ENCODE data around the gene PTGS1. TPM values are rescaled to one million over a fixed set of nuclear protein-coding genes. Genes with fewer than 3 reads are reported as not detected.

PTGS1 gene
- total and polyA plus RNA-seq, 9 of the 15 experiments (the other 6 are each of a cell fraction or from before 2014, with no cell fraction given) = 3.4 to 12.9 (median 5.3) TPM

DNA sequence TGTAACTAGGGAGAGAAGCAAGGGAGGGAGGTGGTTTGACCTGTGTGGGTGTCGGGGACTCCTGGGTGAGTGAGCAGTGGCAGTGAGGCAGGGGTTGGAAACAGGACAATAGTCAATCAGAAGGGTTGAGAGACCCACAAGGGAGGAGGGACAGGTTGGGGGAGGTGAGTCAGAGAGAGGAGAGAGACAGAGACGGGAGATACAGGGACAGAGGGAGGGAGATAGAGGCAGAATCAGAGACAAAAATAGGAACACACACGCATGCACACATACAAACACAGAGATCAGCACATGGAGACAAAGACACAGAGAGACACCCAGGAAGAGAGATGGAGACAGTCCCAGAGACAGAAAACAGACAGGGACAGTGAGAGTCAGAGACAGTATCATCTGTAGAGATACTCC, 39.3 kb upstream of the PTGS1 start (continued):
- TF ChIP-seq, protein P1, sequence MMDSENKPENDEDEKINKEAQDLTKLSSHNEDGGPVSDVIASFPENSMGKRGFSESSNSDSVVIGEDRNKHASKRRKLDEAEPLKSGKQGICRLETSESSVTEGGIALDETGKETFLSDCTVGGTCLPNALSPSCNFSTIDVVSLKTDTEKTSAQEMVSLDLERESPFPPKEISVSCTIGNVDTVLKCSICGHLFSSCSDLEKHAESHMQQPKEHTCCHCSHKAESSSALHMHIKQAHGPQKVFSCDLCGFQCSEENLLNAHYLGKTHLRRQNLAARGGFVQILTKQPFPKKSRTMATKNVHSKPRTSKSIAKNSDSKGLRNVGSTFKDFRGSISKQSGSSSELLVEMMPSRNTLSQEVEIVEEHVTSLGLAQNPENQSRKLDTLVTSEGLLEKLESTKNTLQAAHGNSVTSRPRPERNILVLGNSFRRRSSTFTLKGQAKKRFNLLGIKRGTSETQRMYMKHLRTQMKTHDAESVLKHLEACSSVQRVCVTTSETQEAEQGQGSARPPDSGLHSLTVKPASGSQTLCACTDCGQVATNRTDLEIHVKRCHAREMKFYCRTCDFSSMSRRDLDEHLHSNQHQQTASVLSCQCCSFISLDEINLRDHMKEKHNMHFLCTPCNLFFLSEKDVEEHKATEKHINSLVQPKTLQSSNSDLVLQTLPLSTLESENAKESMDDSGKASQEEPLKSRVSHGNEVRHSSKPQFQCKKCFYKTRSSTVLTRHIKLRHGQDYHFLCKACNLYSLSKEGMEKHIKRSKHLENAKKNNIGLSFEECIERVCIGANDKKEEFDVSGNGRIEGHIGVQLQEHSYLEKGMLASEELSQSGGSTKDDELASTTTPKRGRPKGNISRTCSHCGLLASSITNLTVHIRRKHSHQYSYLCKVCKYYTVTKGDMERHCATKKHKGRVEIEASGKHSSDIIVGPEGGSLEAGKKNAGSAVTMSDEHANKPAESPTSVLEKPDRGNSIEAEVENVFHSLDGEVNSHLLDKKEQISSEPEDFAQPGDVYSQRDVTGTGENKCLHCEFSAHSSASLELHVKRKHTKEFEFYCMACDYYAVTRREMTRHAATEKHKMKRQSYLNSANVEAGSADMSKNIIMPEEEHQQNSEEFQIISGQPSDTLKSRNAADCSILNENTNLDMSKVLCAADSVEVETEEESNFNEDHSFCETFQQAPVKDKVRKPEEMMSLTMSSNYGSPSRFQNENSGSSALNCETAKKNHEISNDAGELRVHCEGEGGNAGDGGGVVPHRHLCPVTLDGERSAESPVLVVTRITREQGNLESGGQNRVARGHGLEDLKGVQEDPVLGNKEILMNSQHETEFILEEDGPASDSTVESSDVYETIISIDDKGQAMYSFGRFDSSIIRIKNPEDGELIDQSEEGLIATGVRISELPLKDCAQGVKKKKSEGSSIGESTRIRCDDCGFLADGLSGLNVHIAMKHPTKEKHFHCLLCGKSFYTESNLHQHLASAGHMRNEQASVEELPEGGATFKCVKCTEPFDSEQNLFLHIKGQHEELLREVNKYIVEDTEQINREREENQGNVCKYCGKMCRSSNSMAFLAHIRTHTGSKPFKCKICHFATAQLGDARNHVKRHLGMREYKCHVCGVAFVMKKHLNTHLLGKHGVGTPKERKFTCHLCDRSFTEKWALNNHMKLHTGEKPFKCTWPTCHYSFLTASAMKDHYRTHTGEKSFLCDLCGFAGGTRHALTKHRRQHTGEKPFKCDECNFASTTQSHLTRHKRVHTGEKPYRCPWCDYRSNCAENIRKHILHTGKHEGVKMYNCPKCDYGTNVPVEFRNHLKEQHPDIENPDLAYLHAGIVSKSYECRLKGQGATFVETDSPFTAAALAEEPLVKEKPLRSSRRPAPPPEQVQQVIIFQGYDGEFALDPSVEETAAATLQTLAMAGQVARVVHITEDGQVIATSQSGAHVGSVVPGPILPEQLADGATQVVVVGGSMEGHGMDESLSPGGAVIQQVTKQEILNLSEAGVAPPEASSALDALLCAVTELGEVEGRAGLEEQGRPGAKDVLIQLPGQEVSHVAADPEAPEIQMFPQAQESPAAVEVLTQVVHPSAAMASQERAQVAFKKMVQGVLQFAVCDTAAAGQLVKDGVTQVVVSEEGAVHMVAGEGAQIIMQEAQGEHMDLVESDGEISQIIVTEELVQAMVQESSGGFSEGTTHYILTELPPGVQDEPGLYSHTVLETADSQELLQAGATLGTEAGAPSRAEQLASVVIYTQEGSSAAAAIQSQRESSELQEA (IDR thresholded peaks at IDR 0.05; ENCODE audit: low read depth) = 0 out of 2 replicates have a peak, but pooled peaks have one; percentile 37
- TF ChIP-seq MAZ (CRISPR knock-in tag; conservative IDR thresholded peaks at IDR 0.05 in 1 of 2, IDR thresholded peaks at IDR 0.05 in 1 of 2) (0 out of 4 replicates have a peak, but pooled peaks of 1 of the 2 experiments have one; percentile 22), BCOR (IDR thresholded peaks at IDR 0.05) (peak; percentile 32; the same call in 1 of the 2 replicates), HDAC1 (IDR thresholded peaks at IDR 0.05) (peak in 1 of 2 experiments; percentile 49; a peak in 1 of 4 replicates), HBP1 (CRISPR knock-in tag; IDR thresholded peaks at IDR 0.05) (0 out of 2 replicates have a peak, but pooled peaks have one; percentile 62), FOXK2 (conservative IDR thresholded peaks at IDR 0.05 in 1 of 2, IDR thresholded peaks at IDR 0.05 in 1 of 2; ENCODE audit: low read depth in 2 of 2) (0 out of 4 replicates have a peak, but pooled peaks of 1 of the 2 experiments have one; percentile 14), CBFA2T3 (IDR thresholded peaks at IDR 0.05) (peak; percentile 72), POLR2B (IDR thresholded peaks at IDR 0.05; ENCODE audit: low read depth, partially characterized antibody) (peak; percentile 38), GATAD2A (IDR thresholded peaks at IDR 0.05) (0 out of 2 replicates have a peak, but pooled peaks have one; percentile 40), EGR1 (conservative IDR thresholded peaks at IDR 0.05) (peak; percentile 93), SMARCA4 (IDR thresholded peaks at IDR 0.05) (peak; percentile 8), ARHGAP35 (IDR thresholded peaks at IDR 0.05; ENCODE audit: partially characterized antibody) (peak; percentile 51), POLR2A (conservative IDR thresholded peaks at IDR 0.05) (peak; percentile 59; the same call in 1 of the 2 replicates), RFX5 (IDR thresholded peaks at IDR 0.05; ENCODE audit: low read depth, low read length) (no peak), NFE2 (IDR thresholded peaks at IDR 0.05; ENCODE audit: low read depth) (no peak), ETV6 (IDR thresholded peaks at IDR 0.05; ENCODE audit: borderline replicate concordance in 1 of 2, low read depth in 2 of 2, low read length in 1 of 2) (no peak), ETV6 (CRISPR knock-in tag; IDR thresholded peaks at IDR 0.05; ENCODE audit: borderline replicate concordance) (no peak), NFRKB (IDR thresholded peaks at IDR 0.05; ENCODE audit: low read depth) (0 out of 2 replicates have a peak, but pooled peaks have one; percentile 35), RBM34 (IDR thresholded peaks at IDR 0.05; ENCODE audit: borderline replicate concordance, insufficient read depth, low read length) (no peak)
- TF ChIP-seq, protein P2, sequence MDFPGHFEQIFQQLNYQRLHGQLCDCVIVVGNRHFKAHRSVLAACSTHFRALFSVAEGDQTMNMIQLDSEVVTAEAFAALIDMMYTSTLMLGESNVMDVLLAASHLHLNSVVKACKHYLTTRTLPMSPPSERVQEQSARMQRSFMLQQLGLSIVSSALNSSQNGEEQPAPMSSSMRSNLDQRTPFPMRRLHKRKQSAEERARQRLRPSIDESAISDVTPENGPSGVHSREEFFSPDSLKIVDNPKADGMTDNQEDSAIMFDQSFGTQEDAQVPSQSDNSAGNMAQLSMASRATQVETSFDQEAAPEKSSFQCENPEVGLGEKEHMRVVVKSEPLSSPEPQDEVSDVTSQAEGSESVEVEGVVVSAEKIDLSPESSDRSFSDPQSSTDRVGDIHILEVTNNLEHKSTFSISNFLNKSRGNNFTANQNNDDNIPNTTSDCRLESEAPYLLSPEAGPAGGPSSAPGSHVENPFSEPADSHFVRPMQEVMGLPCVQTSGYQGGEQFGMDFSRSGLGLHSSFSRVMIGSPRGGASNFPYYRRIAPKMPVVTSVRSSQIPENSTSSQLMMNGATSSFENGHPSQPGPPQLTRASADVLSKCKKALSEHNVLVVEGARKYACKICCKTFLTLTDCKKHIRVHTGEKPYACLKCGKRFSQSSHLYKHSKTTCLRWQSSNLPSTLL (IDR thresholded peaks at IDR 0.05) = peak; percentile 17; the same call in 1 of the 2 replicates
